ENCODE data around the gene CAPN13. TPM values are rescaled to one million over a fixed set of nuclear protein-coding genes. Genes with fewer than 3 reads are reported as not detected.
"Not testable (repeated sequence)": the region's sequence is repeated elsewhere in the genome, so short reads cannot be mapped to it uniquely, and the experiment has no call there.

Gene CAPN13
- total RNA-seq, 2 donors from 2014 or later: not detected

DNA sequence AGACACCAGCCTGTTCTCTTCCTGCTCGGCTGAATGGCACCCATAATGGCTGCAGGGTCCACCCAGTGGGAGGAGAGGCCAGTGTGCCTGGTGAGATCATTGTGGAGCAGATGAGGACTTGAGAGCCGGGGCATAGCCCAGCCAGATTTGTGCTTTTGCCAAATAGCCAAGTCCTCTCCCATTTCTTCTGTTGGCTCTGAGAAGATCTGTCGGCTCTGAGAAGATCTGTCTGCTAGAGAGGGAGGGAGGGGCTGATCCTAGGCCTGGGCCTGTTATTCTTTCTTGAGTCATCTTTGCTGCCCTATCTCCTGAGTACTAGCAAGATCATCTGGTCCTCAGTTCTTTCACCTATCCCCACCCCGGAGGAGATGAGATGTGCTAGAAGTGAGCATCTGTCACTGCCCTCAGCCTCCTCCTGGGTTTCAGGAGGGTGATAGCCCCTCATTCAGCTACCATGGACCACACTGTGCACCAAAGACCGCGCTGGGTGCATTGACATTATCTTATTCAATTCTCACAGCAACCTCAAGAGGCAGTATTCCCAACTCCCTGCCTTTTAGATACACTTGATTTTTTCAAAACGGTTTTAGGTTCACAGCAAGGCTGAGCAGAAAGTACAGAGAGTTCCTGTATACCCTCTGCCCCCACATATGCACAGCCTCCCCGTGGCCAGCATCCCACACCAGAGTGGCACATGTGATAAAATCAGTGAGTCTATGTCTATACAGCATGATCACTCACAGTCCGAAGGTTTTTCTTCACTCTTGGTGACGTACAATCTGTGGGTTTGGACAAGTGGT is 98.6 kb downstream of the CAPN13 start:
- DNase-seq (no peak), ATAC-seq (no peak)
- no peak overlapping the region for H3K4me3 Mint-ChIP-seq
- peak overlapping the region; percentile 6 for H3K27ac Mint-ChIP-seq
- H3K27me3 Mint-ChIP-seq: no peaks in the 10 kb centered on the region
- H3K4me1 Mint-ChIP-seq: peaks cover 7% of the 10 kb centered on the region
- H3K9me3 ChIP-seq (ENCODE audit: control insufficient read depth, low read length, poor library complexity, severe bottlenecking): no peaks in the 10 kb centered on the region
- H3K36me3 Mint-ChIP-seq (ENCODE audit: low read depth): no peaks in the 10 kb centered on the region

DNA sequence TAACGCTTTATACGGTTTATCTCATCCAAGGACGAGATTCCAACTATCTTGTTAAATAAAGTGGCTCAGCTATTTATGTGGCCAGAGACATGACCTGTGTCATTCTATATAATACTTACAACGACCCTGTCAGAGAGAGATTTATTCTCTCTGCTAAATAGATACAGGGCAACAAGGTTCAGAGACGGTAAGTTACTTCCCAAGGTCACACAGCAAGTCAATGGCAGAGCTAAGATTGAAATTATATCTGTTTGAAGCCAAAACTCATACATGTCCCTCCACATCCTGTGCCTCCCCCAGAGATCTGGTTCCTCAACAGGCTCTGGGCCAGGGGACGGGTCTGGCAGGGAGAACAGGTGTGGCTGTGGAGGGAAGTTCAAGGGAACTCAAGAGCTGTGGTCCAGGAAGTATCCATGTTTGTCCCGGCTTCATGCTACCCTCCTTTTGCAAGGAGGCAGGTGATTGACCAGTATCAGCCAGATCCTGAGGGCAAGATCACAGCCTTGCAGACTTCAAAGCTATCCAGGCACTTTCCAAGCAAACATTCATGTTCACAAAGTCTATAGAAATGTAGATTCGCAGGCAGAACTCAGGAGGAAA is 99.8 kb downstream of the CAPN13 start:
- H3K27ac Mint-ChIP-seq: no peak overlapping the region
- peaks cover 7% of the 10 kb centered on the region for H3K4me1 Mint-ChIP-seq
- no peaks in the 10 kb centered on the region for H3K36me3 Mint-ChIP-seq (ENCODE audit: low read depth)
- no peaks in the 10 kb centered on the region for H3K27me3 Mint-ChIP-seq
- ATAC-seq (no peak), DNase-seq (no peak)
- no peak overlapping the region for H3K4me3 Mint-ChIP-seq
- no peaks in the 10 kb centered on the region for H3K9me3 ChIP-seq (ENCODE audit: control insufficient read depth, low read length, poor library complexity, severe bottlenecking)

DNA sequence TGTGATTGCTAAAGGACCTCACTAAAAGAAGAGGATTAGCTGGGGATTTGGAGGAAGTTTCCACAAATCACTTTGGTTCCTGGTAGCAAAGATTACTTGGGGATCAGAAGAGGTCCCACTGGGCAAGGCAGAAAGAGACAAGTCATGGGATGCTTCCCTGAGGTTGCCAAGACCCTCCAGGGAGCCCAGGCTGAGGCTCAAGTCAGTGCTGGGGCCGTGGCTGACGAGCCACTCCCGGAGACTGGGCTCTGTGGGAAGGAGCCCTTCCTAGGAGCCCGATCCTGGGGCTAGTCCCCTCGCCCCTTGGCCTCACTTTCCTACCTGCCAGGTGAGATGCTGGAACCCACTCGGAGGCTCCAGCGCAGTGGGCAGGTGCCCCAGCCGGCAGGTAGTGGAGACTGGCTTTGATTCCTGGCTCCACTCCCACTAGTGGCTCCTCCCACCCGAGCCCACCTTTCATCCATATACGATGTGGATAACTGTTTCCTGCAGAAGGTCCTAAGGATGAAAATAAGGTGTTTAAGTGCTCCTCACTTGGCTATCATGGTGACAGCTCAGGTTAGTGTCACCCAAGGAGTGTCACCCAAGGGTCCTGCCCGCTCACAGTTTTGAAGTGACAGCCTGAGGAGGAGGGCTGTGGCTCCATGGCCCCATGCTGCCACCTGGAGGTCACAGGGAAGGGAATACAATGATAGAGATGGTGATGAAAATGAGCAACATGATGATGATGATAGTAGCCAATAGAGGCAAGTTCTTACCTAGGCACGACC is 100.5 kb downstream of the CAPN13 start:
- peaks cover 6% of the 10 kb centered on the region for H3K4me1 Mint-ChIP-seq
- peak overlapping the region; percentile 10 for H3K27ac Mint-ChIP-seq
- ATAC-seq (peak; percentile 52), DNase-seq (peak; percentile 36 to 47 (median 45))
- H3K9me3 ChIP-seq (ENCODE audit: control insufficient read depth, low read length, poor library complexity, severe bottlenecking): peaks cover 5% of the 10 kb centered on the region
- no peaks in the 10 kb centered on the region for H3K27me3 Mint-ChIP-seq
- H3K36me3 Mint-ChIP-seq (ENCODE audit: low read depth): peaks cover 5% of the 10 kb centered on the region
- H3K4me3 Mint-ChIP-seq: no peak overlapping the region

DNA sequence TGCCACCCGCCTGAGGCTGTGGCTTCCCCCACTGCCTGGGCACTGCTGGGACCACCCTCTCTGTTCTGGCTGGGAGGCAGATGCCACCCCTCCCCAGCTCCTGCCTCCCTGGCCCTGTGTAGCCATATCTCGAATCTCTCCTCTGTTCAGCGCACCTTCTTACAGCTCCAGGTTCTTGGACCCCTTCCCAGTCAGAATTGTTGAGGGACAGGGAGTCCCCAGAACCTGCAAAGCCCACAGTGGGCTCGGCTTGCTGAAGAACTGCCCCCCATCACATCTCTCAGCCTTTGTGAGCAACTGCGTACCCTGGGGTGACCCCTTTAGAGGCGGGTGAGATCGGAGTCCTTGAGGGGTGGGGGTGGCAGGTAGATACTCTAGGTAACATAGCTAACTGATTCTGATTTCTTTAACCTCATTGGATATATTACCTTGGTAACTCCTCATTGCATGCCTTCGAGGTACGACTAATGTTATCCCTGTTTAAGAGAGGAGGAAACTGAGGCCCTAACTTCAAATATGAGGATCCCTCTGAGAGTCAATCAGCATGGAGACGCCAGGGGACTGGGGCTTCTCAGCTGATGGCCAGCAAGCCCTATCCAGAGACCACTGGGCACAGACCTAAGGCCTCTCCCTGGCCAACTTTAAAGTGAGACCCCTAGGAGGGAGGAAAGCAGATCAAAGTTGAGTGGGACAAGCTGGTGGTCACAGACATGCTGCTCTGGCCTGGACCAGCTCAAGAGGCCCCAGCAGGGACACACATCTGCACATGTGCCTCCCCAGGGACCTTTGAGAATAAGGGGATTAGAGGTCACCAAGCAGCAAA is 101.3 kb downstream of the CAPN13 start:
- Mint-ChIP-seq H3K27me3 (no peaks in the 10 kb centered on the region), H3K36me3 (ENCODE audit: low read depth) (peaks cover 5% of the 10 kb centered on the region), H3K27ac (peak overlapping the region; percentile 10), H3K4me3 (no peak overlapping the region), H3K4me1 (peaks cover 4% of the 10 kb centered on the region)
- ATAC-seq: no peak
- no peak for DNase-seq
- H3K9me3 ChIP-seq (ENCODE audit: control insufficient read depth, low read length, poor library complexity, severe bottlenecking): peaks cover 5% of the 10 kb centered on the region

DNA sequence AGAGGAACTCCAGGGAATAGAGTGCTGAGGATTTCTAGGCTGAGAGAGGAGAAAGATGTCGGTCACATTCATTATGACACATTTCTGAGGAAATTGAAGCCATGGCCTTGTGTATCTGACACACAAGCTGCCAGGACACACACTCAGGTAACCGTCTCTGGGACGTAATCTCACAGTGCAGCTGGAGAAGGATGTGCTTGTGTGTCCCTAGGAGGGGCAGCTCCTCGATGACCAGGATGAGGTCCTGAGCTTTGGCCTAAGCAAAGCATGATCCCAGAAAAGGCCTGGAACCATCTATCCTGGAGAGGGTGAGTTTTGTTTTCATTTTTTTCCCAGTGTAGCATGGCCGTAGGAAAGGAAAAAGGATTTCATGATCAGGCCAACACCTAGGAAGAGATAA is 102.2 kb downstream of the CAPN13 start:
- Mint-ChIP-seq H3K4me1 (peaks cover 4% of the 10 kb centered on the region), H3K27me3 (no peaks in the 10 kb centered on the region), H3K27ac (no peak overlapping the region), H3K36me3 (ENCODE audit: low read depth) (peaks cover 5% of the 10 kb centered on the region), H3K4me3 (no peak overlapping the region)
- peaks cover 5% of the 10 kb centered on the region for H3K9me3 ChIP-seq (ENCODE audit: control insufficient read depth, low read length, poor library complexity, severe bottlenecking)
- DNase-seq: no peak
- ATAC-seq: no peak

DNA sequence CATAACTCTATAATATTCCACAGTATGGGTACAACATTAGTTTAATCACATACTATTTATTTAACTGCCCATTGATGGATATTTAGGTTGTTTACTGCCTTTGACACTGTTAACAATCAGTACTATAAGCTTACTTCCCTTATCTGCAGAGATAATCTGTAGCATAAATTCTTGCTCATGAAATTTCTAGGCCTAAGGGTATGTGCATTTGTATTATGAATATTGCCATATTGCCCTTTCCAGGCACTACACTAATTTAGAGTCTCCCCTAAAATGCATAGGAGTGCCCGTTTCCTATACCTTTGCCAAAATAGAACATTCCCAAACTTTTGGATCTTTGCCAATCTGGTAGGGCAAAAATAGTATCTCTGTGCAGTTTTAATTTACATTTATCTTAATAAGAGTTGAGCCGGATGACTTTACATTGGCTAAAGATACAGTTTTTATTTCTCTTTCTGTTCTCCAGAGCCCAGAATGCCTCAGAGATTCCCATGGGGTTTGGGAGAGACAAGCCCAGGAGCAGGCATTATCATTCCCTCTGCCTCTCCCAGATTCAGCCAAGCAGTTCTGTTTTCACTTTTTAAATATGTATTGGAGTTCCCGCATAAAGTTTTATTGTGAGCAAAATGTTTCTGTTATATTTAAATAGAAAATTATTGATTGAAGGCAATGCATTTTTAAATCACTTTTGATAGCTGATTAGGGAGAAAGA is 102.8 kb downstream of the CAPN13 start:
- no peak overlapping the region for H3K27ac Mint-ChIP-seq
- ATAC-seq: no peak

DNA sequence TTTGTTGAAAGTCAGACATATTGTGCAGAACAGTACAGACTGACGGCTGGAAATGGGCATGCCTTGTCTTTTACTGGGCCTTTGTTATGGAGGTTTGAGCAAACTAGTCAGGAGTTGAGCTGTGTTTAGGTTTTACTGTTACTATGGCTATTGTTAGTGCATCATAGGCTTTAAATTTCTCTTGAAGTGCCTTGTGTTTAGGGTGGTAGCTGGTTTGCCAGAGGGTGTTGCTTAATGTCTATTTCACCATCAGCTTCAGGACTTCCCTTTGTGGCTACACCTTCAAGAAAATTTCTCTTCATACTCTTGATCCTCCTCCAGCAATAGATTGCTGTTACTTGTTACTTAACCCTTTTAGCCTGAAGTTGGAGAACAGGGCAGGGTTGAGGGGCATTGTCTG is 104.6 kb downstream of the CAPN13 start:
- Mint-ChIP-seq H3K27ac (no peak overlapping the region), H3K4me1 (peaks cover 4% of the 10 kb centered on the region), H3K36me3 (ENCODE audit: low read depth) (peaks cover 5% of the 10 kb centered on the region), H3K27me3 (no peaks in the 10 kb centered on the region), H3K4me3 (no peak overlapping the region)
- DNase-seq (no peak), ATAC-seq (no peak)
- H3K9me3 ChIP-seq (ENCODE audit: control insufficient read depth, low read length, poor library complexity, severe bottlenecking): peaks cover 5% of the 10 kb centered on the region

More for the DNA sequence above, 102.8 kb downstream of the CAPN13 start:
- H3K36me3 Mint-ChIP-seq (ENCODE audit: low read depth): peaks cover 5% of the 10 kb centered on the region
- no peak overlapping the region for H3K4me3 Mint-ChIP-seq
- peaks cover 4% of the 10 kb centered on the region for H3K4me1 Mint-ChIP-seq
- H3K9me3 ChIP-seq (ENCODE audit: control insufficient read depth, low read length, poor library complexity, severe bottlenecking): peaks cover 5% of the 10 kb centered on the region
- no peaks in the 10 kb centered on the region for H3K27me3 Mint-ChIP-seq
- DNase-seq: no peak

DNA sequence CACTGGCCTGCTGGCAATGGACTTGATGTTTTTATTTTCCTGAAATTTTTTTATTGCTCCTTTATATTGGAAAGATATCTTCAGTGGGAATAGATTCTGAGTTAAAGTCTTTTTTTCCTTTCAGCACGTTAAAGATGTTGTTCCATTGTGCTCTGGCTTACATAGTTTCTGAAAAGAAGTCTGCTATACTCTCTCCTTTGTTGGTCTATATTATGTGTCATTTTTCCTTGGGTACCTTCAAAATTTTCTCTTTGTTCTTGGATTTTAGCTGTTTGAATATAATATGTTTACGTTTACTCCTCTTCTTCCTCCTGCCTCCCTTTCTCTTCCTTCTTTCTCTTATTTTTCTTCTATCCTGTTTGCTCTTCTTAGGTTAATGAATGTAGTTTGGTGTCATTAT is 105.5 kb downstream of the CAPN13 start:
- H3K9me3 ChIP-seq (ENCODE audit: control insufficient read depth, low read length, poor library complexity, severe bottlenecking): peaks cover 5% of the 10 kb centered on the region
- Mint-ChIP-seq H3K36me3 (ENCODE audit: low read depth) (peaks cover 5% of the 10 kb centered on the region), H3K4me3 (no peak overlapping the region), H3K4me1 (no peaks in the 10 kb centered on the region), H3K27me3 (no peaks in the 10 kb centered on the region), H3K27ac (no peak overlapping the region)
- no peak for DNase-seq
- ATAC-seq: no peak

DNA sequence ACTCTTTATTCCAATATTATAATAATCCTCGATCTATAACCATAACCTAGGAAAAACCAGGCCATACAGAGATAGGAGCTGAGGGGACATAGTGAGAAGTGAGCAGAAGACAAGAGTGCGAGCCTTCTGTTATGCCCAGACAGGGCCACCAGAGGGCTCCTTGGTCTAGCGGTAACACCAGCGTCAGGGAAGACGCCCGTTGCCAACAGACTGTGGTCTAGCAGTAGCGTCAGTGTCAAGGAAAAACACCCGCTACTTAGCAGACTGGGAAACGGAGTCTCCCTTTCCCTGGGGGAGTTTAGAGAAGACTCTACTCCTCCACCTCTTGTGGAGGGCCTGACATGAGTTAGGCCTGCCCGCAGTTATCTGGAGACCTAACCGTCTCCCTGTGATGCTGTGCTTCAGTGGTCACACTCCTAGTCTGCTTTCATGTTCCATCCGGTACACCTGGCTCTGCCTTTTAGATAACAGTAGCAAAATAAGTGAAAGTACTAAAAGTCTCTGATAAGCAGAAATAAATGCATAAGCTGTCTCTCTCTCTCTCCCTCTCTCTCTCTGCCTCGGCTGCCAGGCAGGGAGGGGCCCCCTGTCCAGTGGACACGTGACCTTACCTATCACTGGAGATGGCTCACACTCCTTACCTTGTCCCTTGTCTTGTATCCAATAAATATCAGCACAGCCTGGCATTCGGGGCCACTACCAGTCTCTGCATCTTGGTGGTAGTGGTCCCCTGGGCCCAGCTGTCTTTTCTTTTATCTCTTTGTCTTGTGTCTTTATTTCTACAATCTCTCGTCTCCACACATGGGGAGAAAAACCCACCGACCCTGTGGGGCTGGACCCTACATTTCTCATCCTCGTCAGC is 109.8 kb downstream of the CAPN13 start:
- not testable (repeated sequence) for H3K27ac Mint-ChIP-seq; DNase-seq; ATAC-seq; H3K4me3 Mint-ChIP-seq; H3K36me3 Mint-ChIP-seq (ENCODE audit: low read depth); H3K4me1 Mint-ChIP-seq; H3K9me3 ChIP-seq (ENCODE audit: control insufficient read depth, low read length, poor library complexity, severe bottlenecking)
- H3K27me3 Mint-ChIP-seq: peaks cover 19% of the 10 kb centered on the region

DNA sequence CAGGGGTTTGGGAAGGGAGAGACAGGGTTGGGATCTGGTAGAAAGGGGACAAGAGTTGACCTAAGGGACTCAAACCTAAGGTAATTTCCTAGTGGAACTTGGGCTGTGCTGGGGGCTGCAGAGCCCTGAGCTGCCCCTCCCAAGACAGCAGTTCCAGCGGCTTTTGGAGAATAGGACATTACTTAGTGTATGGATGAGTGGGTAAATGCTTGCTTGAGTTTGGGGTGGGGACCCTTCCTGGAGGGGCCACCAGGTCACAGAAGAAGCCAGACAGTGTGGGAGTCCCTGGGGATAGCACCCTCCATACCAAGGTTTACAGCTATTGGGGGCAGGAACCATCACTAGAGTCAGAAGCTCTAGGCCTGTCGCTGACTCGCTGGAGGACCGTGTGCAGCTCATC is 111.5 kb downstream of the CAPN13 start:
- no peak for DNase-seq
- H3K36me3 Mint-ChIP-seq (ENCODE audit: low read depth): peaks cover 2% of the 10 kb centered on the region
- no peak overlapping the region for H3K27ac Mint-ChIP-seq
- ATAC-seq: no peak
- peaks cover 3% of the 10 kb centered on the region for H3K4me1 Mint-ChIP-seq
- peaks cover 19% of the 10 kb centered on the region for H3K27me3 Mint-ChIP-seq
- H3K9me3 ChIP-seq (ENCODE audit: control insufficient read depth, low read length, poor library complexity, severe bottlenecking): no peaks in the 10 kb centered on the region
- no peak overlapping the region for H3K4me3 Mint-ChIP-seq

DNA sequence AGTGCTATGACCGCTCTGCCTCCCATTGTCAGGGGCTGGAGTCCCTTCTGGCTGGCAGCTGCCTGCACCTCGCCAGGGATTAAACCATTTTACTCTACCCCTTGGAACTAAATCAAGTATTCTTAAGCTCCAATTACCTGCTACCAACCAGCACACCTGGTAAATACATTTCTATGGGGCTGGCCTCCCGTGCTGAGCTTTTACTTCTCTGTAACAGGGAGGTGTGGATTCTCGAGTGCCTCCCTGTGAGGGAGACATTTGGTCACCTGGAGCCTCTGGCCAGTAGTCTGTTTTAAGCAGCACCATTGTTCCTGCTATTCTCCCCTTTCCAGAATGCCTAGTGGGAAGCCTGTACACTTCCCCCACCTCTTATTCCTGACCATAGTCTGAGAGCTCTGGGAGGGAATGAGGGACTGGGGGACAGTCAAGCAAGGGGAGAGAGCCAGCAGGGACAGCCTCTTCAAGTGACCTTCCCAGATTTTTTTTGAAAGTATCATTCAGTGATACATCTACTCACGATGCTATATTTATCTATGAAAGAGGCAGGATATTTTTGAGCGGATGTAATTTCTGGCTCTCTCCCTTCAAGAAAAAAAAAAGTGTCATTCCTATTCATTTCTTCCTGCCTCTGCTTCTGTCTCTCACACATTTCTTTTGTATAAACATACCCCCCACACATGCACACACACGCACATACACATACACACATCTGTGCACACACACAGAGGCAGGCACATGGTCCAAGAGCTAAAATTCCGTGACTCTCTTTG is 112.8 kb downstream of the CAPN13 start:
- Mint-ChIP-seq H3K36me3 (ENCODE audit: low read depth) (peaks cover 2% of the 10 kb centered on the region), H3K4me3 (no peak overlapping the region), H3K4me1 (peaks cover 3% of the 10 kb centered on the region)

More for the DNA sequence above, 112.8 kb downstream of the CAPN13 start:
- H3K9me3 ChIP-seq (ENCODE audit: control insufficient read depth, low read length, poor library complexity, severe bottlenecking): no peaks in the 10 kb centered on the region
- Mint-ChIP-seq H3K27me3 (peaks cover 19% of the 10 kb centered on the region), H3K27ac (no peak overlapping the region)
- ATAC-seq (no peak), DNase-seq (no peak)
